B cell (primary cell): ENCODE results near the gene NOP9. TPM values are rescaled to one million over a fixed set of nuclear protein-coding genes. Genes with fewer than 3 reads are reported as not detected.

Source experiments
- ATAC-seq: fragments of 200-7000 bp; cut with Tn5 transposase; one replicate; pipeline ENCODE4 v1.10.0; 2021; ENCODE audit warnings: low read depth, mild to moderate bottlenecking, moderate number of reproducible peaks, moderate library complexity
- CTCF ChIA-PET: fragments of 350-600 bp; sonication (Branson Sonifier 250); formaldehyde crosslinking; loops from one replicate; lab custom pipeline; 2021; ENCODE audit warnings: antibody characterized with exemption, inconsistent platforms; lab: Charles Lee
- POLR2A ChIA-PET: fragments of 350-600 bp; sonication (Branson Sonifier 250); formaldehyde crosslinking; loops from one replicate; lab custom pipeline; 2021; ENCODE audit warnings: antibody characterized with exemption; lab: Charles Lee
- DNase-seq: peaks from one replicate; pipeline ENCODE4 v3.0.0; 2013
- H2AFZ ChIP-seq: 2 replicates; pipeline ENCODE4 v1.6.1; 2012; ENCODE audit warnings: mild to moderate bottlenecking, low read depth, low read length; ENCODE audit not compliant: insufficient read depth, poor library complexity, severe bottlenecking
- H3K27ac ChIP-seq, 2 donors: 1 replicate in 1 of 2; 2 replicates in 1 of 2; pipeline ENCODE4 v1.5.1; 2012 to 2013; ENCODE audit warnings: low read length in 2 of 2, mild to moderate bottlenecking in 2 of 2, moderate library complexity in 1 of 2
- H3K27me3 ChIP-seq, 4 experiments: fragments of 200-600 bp in 1 of 4; sonication (generic) in 1 of 4; replicated peaks in 1 of 4; 1 replicate in 2 of 4; 2 replicates in 2 of 4; pipeline versions ENCODE4 v1.6.1 to v1.7.0; 2013 to 2016; ENCODE audit warnings: low read length in 3 of 4, mild to moderate bottlenecking in 2 of 4, mixed read lengths in 1 of 4, moderate library complexity in 1 of 4; ENCODE audit not compliant: insufficient read depth in 4 of 4, control insufficient read depth in 3 of 4; ENCODE audit errors: control extremely low read depth in 1 of 4
- H3K36me3 ChIP-seq, 2 experiments: replicated peaks in 1 of 2; 1 replicate in 1 of 2; 2 replicates in 1 of 2; pipeline versions ENCODE4 v1.6.1 to v1.7.1; 2013; ENCODE audit warnings: low read length in 1 of 2; ENCODE audit not compliant: insufficient read depth in 2 of 2, control insufficient read depth in 1 of 2; ENCODE audit errors: control extremely low read depth in 1 of 2, extremely low read depth in 1 of 2
- H3K4me1 ChIP-seq, 2 donors: fragments of 200-600 bp in 1 of 2; sonication (generic) in 1 of 2; 1 replicate in 1 of 2; 2 replicates in 1 of 2; pipeline versions ENCODE4 v1.5.1 to v1.6.1; 2013 to 2017; ENCODE audit warnings: low read length in 2 of 2; ENCODE audit not compliant: control insufficient read depth in 2 of 2, insufficient read depth in 2 of 2
- H3K4me2 ChIP-seq: replicated peaks from 2 replicates; pipeline ENCODE3; 2012; ENCODE audit warnings: mild to moderate bottlenecking, low read depth, low read length; ENCODE audit not compliant: poor library complexity, severe bottlenecking
- H3K4me3 ChIP-seq, 5 experiments: fragments of 200-600 bp in 1 of 5; sonication (generic) in 1 of 5; 1 replicate in 3 of 5; 2 replicates in 2 of 5; pipeline versions ENCODE4 v1.5.1 to v1.7.0; 2011 to 2016; ENCODE audit warnings: low read length in 4 of 5, mild to moderate bottlenecking in 4 of 5, low read depth in 2 of 5, control low read depth in 1 of 5, moderate library complexity in 1 of 5; ENCODE audit not compliant: insufficient read depth in 1 of 5; ENCODE audit errors: control extremely low read depth in 1 of 5, extremely low read depth in 1 of 5
- H3K79me2 ChIP-seq: fragments of 200-600 bp; sonication (generic); one replicate; pipeline ENCODE4 v1.6.0; 2016; ENCODE audit warnings: low read length; ENCODE audit not compliant: control insufficient read depth, insufficient read depth
- H3K9ac ChIP-seq: fragments of 200-600 bp; sonication (generic); 2 replicates; pipeline ENCODE4 v1.6.1; 2017; ENCODE audit warnings: mild to moderate bottlenecking, low read length, moderate library complexity
- H3K9me3 ChIP-seq, 3 donors: one replicate each; pipeline versions ENCODE4 v1.6.1 to v1.7.1; 2013; ENCODE audit warnings: low read length in 2 of 3; ENCODE audit not compliant: control insufficient read depth in 2 of 3, insufficient read depth in 1 of 3; ENCODE audit errors: control extremely low read depth in 1 of 3
- H4K20me1 ChIP-seq: 2 replicates; pipeline ENCODE4 v1.6.0; 2012; ENCODE audit warnings: mild to moderate bottlenecking, low read length; ENCODE audit not compliant: insufficient read depth, control insufficient read depth, poor library complexity, severe bottlenecking
- H3K27ac Mint-ChIP-seq: one replicate; pipeline ENCODE4 v1.8.0; 2021; ENCODE audit warnings: mixed read lengths
- H3K27me3 Mint-ChIP-seq: one replicate; pipeline ENCODE4 v1.8.0; 2021; ENCODE audit warnings: mixed read lengths
- H3K4me1 Mint-ChIP-seq: one replicate; pipeline ENCODE4 v1.8.0; 2021; ENCODE audit warnings: mixed read lengths
- H3K4me3 Mint-ChIP-seq: one replicate; pipeline ENCODE4 v1.8.0; 2021; ENCODE audit warnings: mixed read lengths
- H3K9me3 Mint-ChIP-seq: one replicate; pipeline ENCODE4 v1.8.0; 2022; ENCODE audit warnings: mixed read lengths; ENCODE audit not compliant: insufficient read depth
- EZH2 ChIP-seq: IDR thresholded peaks from 2 replicates; pipeline ENCODE4 v1.6.1; 2012; ENCODE audit warnings: borderline replicate concordance, low read depth, mild to moderate bottlenecking, moderate library complexity, low read length; ENCODE audit not compliant: insufficient read depth, poor library complexity, severe bottlenecking
- WGBS: methylation state at CpG from one replicate; pipeline ENCODE4 v1.1.5; 2013; ENCODE audit warnings: missing lambda C conversion rate; ENCODE audit not compliant: insufficient coverage; 5-methylcytosine and 5-hydroxymethylcytosine counted together
- intact Hi-C: fragments of 100-400 bp; cut with micrococcal nuclease; formaldehyde crosslinking; loops from one replicate; pipeline ENCODE4 v1.10.0; 2022
- polyA plus RNA-seq: library from polyadenylated mRNA; depleted of rRNA; stranded (reverse); fragments of >200 nt; gene quantifications from 2 replicates; pipeline ENCODE4 v1.2.3, GENCODE V29; 2012
- total RNA-seq, 2 donors: library from RNA; stranded (reverse); fragments of 120-200 nt in 1 of 2; gene quantifications; 1 replicate in 1 of 2; 2 replicates in 1 of 2; pipeline versions ENCODE4 v1.2.3 to v1.2.4, GENCODE V29; 2013 to 2022
- TF ChIP-seq, protein P1 (sequence below): fragments of 200-600 bp; IDR thresholded peaks from one replicate; pipeline ENCODE4 v1.8.0; 2022; ENCODE audit warnings: antibody characterized with exemption, mild to moderate bottlenecking

Gene NOP9
- total and polyA plus RNA-seq, 2 donors (not counting 1 experiment from before 2014, with no cell fraction given), result 9.7 to 22.6 TPM

DNA sequence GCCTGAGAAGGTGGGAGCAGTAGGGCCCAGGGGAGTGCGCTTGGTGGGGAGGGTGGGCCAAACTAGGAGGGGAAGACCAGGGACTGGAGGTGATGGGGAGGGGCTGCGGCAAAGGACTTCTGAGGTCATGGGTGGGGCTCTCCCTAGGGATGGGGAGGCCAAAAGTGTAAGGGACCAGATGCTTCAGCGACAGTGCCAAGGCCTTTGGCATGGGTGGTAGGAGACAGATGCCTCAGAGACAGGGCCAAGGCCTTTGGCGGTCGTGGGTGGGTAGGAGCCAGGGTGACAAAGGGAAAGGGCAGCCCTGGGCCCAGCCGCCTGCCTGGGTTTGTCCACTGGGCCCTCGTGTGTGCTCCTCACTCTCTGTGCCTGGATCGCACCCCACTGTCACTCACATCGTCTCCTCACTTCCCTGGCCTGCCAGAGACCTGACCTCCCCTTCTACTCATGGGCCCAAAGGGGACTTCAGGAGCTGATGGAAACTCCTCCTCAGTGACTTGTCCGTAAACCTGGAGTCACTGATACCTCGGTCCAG lies 15.1 kb upstream of the NOP9 start:
- H3K27ac ChIP-seq, result no peak overlapping the region
- no peaks in the 10 kb centered on the region for H3K27me3 ChIP-seq
- peaks cover 0 to 3% of the 10 kb centered on the region in 2 experiments for H3K36me3 ChIP-seq
- H3K4me1 ChIP-seq, result peaks cover 13 to 34% of the 10 kb centered on the region in 2 donors
- Mint-ChIP-seq H3K27me3 (no peaks in the 10 kb centered on the region), H3K4me1 (peaks cover 29% of the 10 kb centered on the region), H3K9me3 (no peaks in the 10 kb centered on the region), H3K27ac (no peak overlapping the region), H3K4me3 (no peak overlapping the region)
- no peak for DNase-seq
- no peak overlapping the region for H3K4me2 ChIP-seq
- 94% methylated on average over 9 of the region's 11 CpGs for WGBS
- no peak overlapping the region for H3K9ac ChIP-seq
- no peak overlapping the region for H3K4me3 ChIP-seq
- no peaks in the 10 kb centered on the region for H4K20me1 ChIP-seq
- no peaks in the 10 kb centered on the region for H3K9me3 ChIP-seq
- intact Hi-C loops, result no loop called here
- ChIA-PET CTCF (interaction anchor here (1.1 to 3.3 kb wide), 2 partner anchors 23 to 42 kb away, joined by 3 to 21 read pairs; partner anchors contain the start of genes CIDEB and TINF2), POLR2A (interaction anchor here (0.6 kb wide), 1 partner anchor 65 kb away, joined by 8 read pairs; no protein-coding TSS in a partner anchor)
- peaks cover 29% of the 10 kb centered on the region for H3K79me2 ChIP-seq
- ATAC-seq, result no peak
- TF ChIP-seq, protein P1, sequence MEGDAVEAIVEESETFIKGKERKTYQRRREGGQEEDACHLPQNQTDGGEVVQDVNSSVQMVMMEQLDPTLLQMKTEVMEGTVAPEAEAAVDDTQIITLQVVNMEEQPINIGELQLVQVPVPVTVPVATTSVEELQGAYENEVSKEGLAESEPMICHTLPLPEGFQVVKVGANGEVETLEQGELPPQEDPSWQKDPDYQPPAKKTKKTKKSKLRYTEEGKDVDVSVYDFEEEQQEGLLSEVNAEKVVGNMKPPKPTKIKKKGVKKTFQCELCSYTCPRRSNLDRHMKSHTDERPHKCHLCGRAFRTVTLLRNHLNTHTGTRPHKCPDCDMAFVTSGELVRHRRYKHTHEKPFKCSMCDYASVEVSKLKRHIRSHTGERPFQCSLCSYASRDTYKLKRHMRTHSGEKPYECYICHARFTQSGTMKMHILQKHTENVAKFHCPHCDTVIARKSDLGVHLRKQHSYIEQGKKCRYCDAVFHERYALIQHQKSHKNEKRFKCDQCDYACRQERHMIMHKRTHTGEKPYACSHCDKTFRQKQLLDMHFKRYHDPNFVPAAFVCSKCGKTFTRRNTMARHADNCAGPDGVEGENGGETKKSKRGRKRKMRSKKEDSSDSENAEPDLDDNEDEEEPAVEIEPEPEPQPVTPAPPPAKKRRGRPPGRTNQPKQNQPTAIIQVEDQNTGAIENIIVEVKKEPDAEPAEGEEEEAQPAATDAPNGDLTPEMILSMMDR, result no peak
- H2AFZ ChIP-seq, result no peak overlapping the region

GRCh38 chr14:24285351-24285750 lies 14.3 kb upstream of the NOP9 start:
- no peak overlapping the region for H3K27ac Mint-ChIP-seq
- no peak overlapping the region for H3K9ac ChIP-seq
- POLR2A ChIA-PET, result interaction anchor here (0.6 kb wide), 1 partner anchor 66 kb away, joined by 8 read pairs; no protein-coding TSS in a partner anchor
- H3K9me3 ChIP-seq, result no peaks in the 10 kb centered on the region
- H3K27me3 Mint-ChIP-seq, result no peaks in the 10 kb centered on the region
- WGBS, result 100% methylated on average over 2 of the region's 4 CpGs
- no peak overlapping the region for H3K27ac ChIP-seq
- no peak overlapping the region for H3K4me2 ChIP-seq
- no peak overlapping the region for H2AFZ ChIP-seq
- CTCF ChIA-PET, result interaction anchor here (0.5 kb wide), 1 partner anchor 80 kb away, joined by 3 read pairs; no protein-coding TSS in a partner anchor
- H4K20me1 ChIP-seq, result no peaks in the 10 kb centered on the region
- H3K4me3 Mint-ChIP-seq, result no peak overlapping the region
- H3K4me3 ChIP-seq, result no peak overlapping the region
- intact Hi-C loops, result no loop called here
- no peaks in the 10 kb centered on the region for H3K9me3 Mint-ChIP-seq
- DNase-seq (no peak), ATAC-seq (no peak)
- peaks cover 3 to 10% of the 10 kb centered on the region in 2 experiments for H3K36me3 ChIP-seq
- H3K4me1 ChIP-seq, result peaks cover 12 to 34% of the 10 kb centered on the region in 2 donors
- TF ChIP-seq EZH2, result no peak
- TF ChIP-seq, protein P1, result no peak
- H3K79me2 ChIP-seq, result peaks cover 29% of the 10 kb centered on the region
- H3K27me3 ChIP-seq, result no peaks in the 10 kb centered on the region
- peaks cover 29% of the 10 kb centered on the region for H3K4me1 Mint-ChIP-seq
